Liver (tissue), 9 donors: Measurements from ENCODE around the gene OR52I1. TPM values are rescaled to one million over a fixed set of nuclear protein-coding genes. Genes with fewer than 3 reads are reported as not detected.

Experiments used
- DNase-seq: peaks from one replicate; pipeline ENCODE4 v3.0.0-alpha.2; 2017; ENCODE audit warnings: low spot score
- H3K27ac ChIP-seq, 2 donors: one replicate each; pipeline ENCODE4 v1.7.0; 2013; ENCODE audit warnings: inconsistent platforms in 2 of 2, low read length in 2 of 2, control low read depth in 1 of 2, low read depth in 1 of 2, mild to moderate bottlenecking in 1 of 2
- H3K27me3 ChIP-seq, 4 donors: one replicate each; pipeline versions ENCODE4 v1.6.1 to v1.7.0; 2013; ENCODE audit warnings: low read length in 3 of 4, inconsistent platforms in 1 of 4, mild to moderate bottlenecking in 1 of 4, moderate library complexity in 1 of 4; ENCODE audit not compliant: control insufficient read depth in 4 of 4, insufficient read depth in 4 of 4
- H3K36me3 ChIP-seq, 4 donors: one replicate each; pipeline versions ENCODE4 v1.6.1 to v1.7.0; 2013; ENCODE audit warnings: low read length in 3 of 4, mild to moderate bottlenecking in 3 of 4, low read depth in 1 of 4, moderate library complexity in 1 of 4; ENCODE audit not compliant: control insufficient read depth in 4 of 4, insufficient read depth in 3 of 4
- H3K4me1 ChIP-seq, 4 donors: one replicate each; pipeline versions ENCODE4 v1.6.1 to v1.7.0; 2013; ENCODE audit warnings: low read length in 3 of 4, mild to moderate bottlenecking in 3 of 4, moderate library complexity in 1 of 4; ENCODE audit not compliant: control insufficient read depth in 4 of 4, insufficient read depth in 4 of 4
- H3K4me3 ChIP-seq, 3 donors: one replicate each; pipeline versions ENCODE4 v1.6.1 to v1.7.0; 2013; ENCODE audit warnings: low read length in 3 of 3, control low read depth in 1 of 3, low read depth in 1 of 3, mild to moderate bottlenecking in 1 of 3
- H3K9ac ChIP-seq, 2 donors: one replicate each; pipeline ENCODE4 v1.7.0; 2013; ENCODE audit warnings: low read length in 2 of 2, mild to moderate bottlenecking in 2 of 2, moderate library complexity in 2 of 2, control low read depth in 1 of 2, low read depth in 1 of 2
- H3K9me3 ChIP-seq, 4 donors: one replicate each; pipeline versions ENCODE4 v1.6.1 to v1.7.0; 2013; ENCODE audit warnings: low read length in 3 of 4; ENCODE audit not compliant: control insufficient read depth in 4 of 4
- CTCF ChIP-seq: fragments of 150-350 bp; IDR thresholded peaks from 2 replicates; pipeline ENCODE4 v1.5.1; 2017; ENCODE audit warnings: improper control_type of control experiment, low read depth, low read length; ENCODE audit not compliant: missing input control
- EGR1 ChIP-seq, 2 donors: IDR thresholded peaks; 2 replicates each; pipeline ENCODE4 v1.6.1; 2016 to 2018; ENCODE audit warnings: antibody characterized with exemption in 2 of 2, low read depth in 2 of 2
- FOXA1 ChIP-seq: IDR thresholded peaks from 2 replicates; pipeline ENCODE4 v1.6.1; 2016; ENCODE audit warnings: antibody characterized with exemption
- FOXA2 ChIP-seq: IDR thresholded peaks from 2 replicates; pipeline ENCODE4 v1.6.1; 2016; ENCODE audit warnings: antibody characterized with exemption
- HNF4G ChIP-seq: IDR thresholded peaks from 2 replicates; pipeline ENCODE4 v1.6.1; 2016; ENCODE audit warnings: antibody characterized with exemption
- JUND ChIP-seq, 2 donors: IDR thresholded peaks; 2 replicates each; pipeline ENCODE4 v1.6.1; 2016; ENCODE audit warnings: antibody characterized with exemption in 2 of 2
- MAX ChIP-seq: IDR thresholded peaks from 2 replicates; pipeline ENCODE4 v1.6.1; 2016; ENCODE audit warnings: antibody characterized with exemption
- NR2F2 ChIP-seq: IDR thresholded peaks from 2 replicates; pipeline ENCODE4 v1.6.1; 2016; ENCODE audit warnings: antibody characterized with exemption
- RAD21 ChIP-seq, 2 donors: IDR thresholded peaks; 2 replicates each; pipeline ENCODE4 v1.6.1; 2016; ENCODE audit warnings: antibody characterized with exemption in 2 of 2, mild to moderate bottlenecking in 2 of 2
- REST ChIP-seq: IDR thresholded peaks from 2 replicates; pipeline ENCODE4 v1.6.1; 2016; ENCODE audit warnings: antibody characterized with exemption, mild to moderate bottlenecking
- RXRA ChIP-seq, 2 donors: IDR thresholded peaks; 2 replicates each; pipeline ENCODE4 v1.6.1; 2017 to 2018; ENCODE audit warnings: antibody characterized with exemption in 2 of 2, mild to moderate bottlenecking in 1 of 2
- SP1 ChIP-seq: IDR thresholded peaks from 2 replicates; pipeline ENCODE4 v1.6.1; 2018; ENCODE audit warnings: antibody characterized with exemption, mild to moderate bottlenecking
- TAF1 ChIP-seq: conservative IDR thresholded peaks from 2 replicates; pipeline ENCODE4 v1.6.1; 2016; ENCODE audit warnings: antibody characterized with exemption, mild to moderate bottlenecking
- ZBTB33 ChIP-seq: IDR thresholded peaks from 2 replicates; pipeline ENCODE4 v1.6.1; 2016; ENCODE audit warnings: antibody characterized with exemption
- WGBS: extraction: QIAGEN DNeasy Blood & Tissue Kit; methylation state at CpG from one replicate; pipeline ENCODE4 v1.1.7; 2013; 5-methylcytosine and 5-hydroxymethylcytosine counted together
- polyA plus RNA-seq, 2 donors: library from polyadenylated mRNA; stranded (reverse) in 1 of 2; unstranded in 1 of 2; fragments of 200-250 nt in 1 of 2; fragments of >200 nt in 1 of 2; fragmentation: Nextera tagmentation in 1 of 2; extraction: Ambion mirVana in 1 of 2; gene quantifications; one replicate each; pipeline versions ENCODE4 v1.2.1 to v1.2.3, GENCODE V29; 2013 to 2015
- total RNA-seq, 2 donors: library from RNA; depleted of rRNA; stranded (reverse); fragments of >200 nt; gene quantifications; one replicate each; pipeline ENCODE4 v1.2.3, GENCODE V29; 2014
- TF ChIP-seq, protein P1 (sequence below): IDR thresholded peaks from 2 replicates; pipeline ENCODE4 v1.6.1; 2016; ENCODE audit warnings: antibody characterized with exemption
- donor health status: healthy.
- donor health status: healthy.
- donor health status: healthy.
- donor health status: healthy.
- donor health status: healthy.

Gene OR52I1
- total and polyA plus RNA-seq, 4 donors: not detected

GRCh38 chr11:4547416-4547815 is 46.4 kb upstream of the OR52I1 start:
- WGBS: 75% methylated on average over 4 of the region's 4 CpGs
- Histone ChIP-seq H3K27ac (peak overlapping the region; percentile 78 to 98), H3K4me3 (no peak overlapping the region), H3K9ac (peak overlapping the region in 1 of 2 donors; percentile 13), H3K27me3 (no peaks in the 10 kb centered on the region), H3K9me3 (no peaks in the 10 kb centered on the region), H3K36me3 (no peaks in the 10 kb centered on the region), H3K4me1 (peaks cover 7 to 20% (median 18%) of the 10 kb centered on the region in 4 donors)
- TF ChIP-seq HNF4G (no peak), EGR1 (IDR thresholded peaks at IDR 0.05; ENCODE audit: low read depth in 2 of 2) (no peak), FOXA2 (no peak), TAF1 (no peak), JUND (IDR thresholded peaks at IDR 0.05) (no peak), MAX (no peak), CTCF (no peak), ZBTB33 (no peak), RXRA (IDR thresholded peaks at IDR 0.05) (no peak), REST (no peak), NR2F2 (no peak), FOXA1 (no peak), SP1 (no peak)
- TF ChIP-seq, protein P1, sequence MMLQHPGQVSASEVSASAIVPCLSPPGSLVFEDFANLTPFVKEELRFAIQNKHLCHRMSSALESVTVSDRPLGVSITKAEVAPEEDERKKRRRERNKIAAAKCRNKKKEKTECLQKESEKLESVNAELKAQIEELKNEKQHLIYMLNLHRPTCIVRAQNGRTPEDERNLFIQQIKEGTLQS: no peak
- no peak for DNase-seq

- DNase-seq: no peak
- Histone ChIP-seq H3K36me3 (no peaks in the 10 kb centered on the region), H3K9me3 (no peaks in the 10 kb centered on the region), H3K27me3 (no peaks in the 10 kb centered on the region), H3K9ac (no peak overlapping the region), H3K4me1 (peaks cover 2 to 19% (median 15%) of the 10 kb centered on the region in 4 donors), H3K4me3 (no peak overlapping the region), H3K27ac (no peak overlapping the region)
- WGBS: 81% methylated on average over 8 of the region's 8 CpGs
- TF ChIP-seq RAD21 (IDR thresholded peaks at IDR 0.05) (peak; percentile 68 to 76), CTCF (peak; percentile 59), EGR1 (IDR thresholded peaks at IDR 0.05; ENCODE audit: low read depth in 2 of 2) (no peak), RXRA (IDR thresholded peaks at IDR 0.05) (no peak)
- TF ChIP-seq, protein P1: no peak
Observed at GRCh38 chr11:4551346-4551979, 42.4 kb upstream of the OR52I1 start.
